H9 (cell line): Measurements from ENCODE around the gene C3orf52. TPM values are rescaled to one million over a fixed set of nuclear protein-coding genes. Genes with fewer than 3 reads are reported as not detected.

Experiments used
- DNase-seq: peaks from one replicate; pipeline ENCODE4 v3.0.0-alpha.2; 2017
- H2AFZ ChIP-seq: one replicate; pipeline ENCODE4 v1.6.1; 2013; ENCODE audit warnings: mild to moderate bottlenecking, low read length, control low read depth, moderate library complexity
- H2AK5ac ChIP-seq: 2 replicates; pipeline ENCODE4 v1.6.1; 2013; ENCODE audit warnings: low read length, control low read depth, mixed read lengths; ENCODE audit not compliant: insufficient read length
- H2BK120ac ChIP-seq: one replicate; pipeline ENCODE4 v1.6.1; 2013; ENCODE audit warnings: low read depth, mild to moderate bottlenecking, low read length, control low read depth, inconsistent platforms; ENCODE audit not compliant: poor library complexity, severe bottlenecking
- H2BK12ac ChIP-seq: 2 replicates; pipeline ENCODE4 v1.6.1; 2013; ENCODE audit warnings: low read length, control low read depth, mixed read lengths, low read depth; ENCODE audit not compliant: insufficient read length
- H2BK15ac ChIP-seq: 2 replicates; pipeline ENCODE4 v1.6.1; 2013; ENCODE audit warnings: low read depth, low read length, control low read depth
- H2BK20ac ChIP-seq: one replicate; pipeline ENCODE4 v1.6.1; 2013; ENCODE audit warnings: low read depth, mild to moderate bottlenecking, low read length, control low read depth, inconsistent platforms; ENCODE audit not compliant: poor library complexity, severe bottlenecking
- H2BK5ac ChIP-seq: 2 replicates; pipeline ENCODE4 v1.6.1; 2013; ENCODE audit warnings: low read length, control low read depth, mixed read lengths; ENCODE audit not compliant: insufficient read length
- H3K14ac ChIP-seq: 2 replicates; pipeline ENCODE4 v1.6.1; 2013; ENCODE audit warnings: low read length, control low read depth; ENCODE audit not compliant: insufficient read depth
- H3K18ac ChIP-seq: 2 replicates; pipeline ENCODE4 v1.6.1; 2013; ENCODE audit warnings: low read depth, mild to moderate bottlenecking, mixed read lengths, low read length, control low read depth; ENCODE audit not compliant: insufficient read length
- H3K23ac ChIP-seq: 2 replicates; pipeline ENCODE4 v1.6.1; 2013; ENCODE audit warnings: low read length, control low read depth, mixed read lengths, low read depth; ENCODE audit not compliant: insufficient read length
- H3K23me2 ChIP-seq: 2 replicates; pipeline ENCODE4 v1.6.1; 2013; ENCODE audit warnings: low read depth, mild to moderate bottlenecking, mixed read lengths, low read length, control low read depth; ENCODE audit not compliant: insufficient read length, poor library complexity, severe bottlenecking
- H3K27ac ChIP-seq: 2 replicates; pipeline ENCODE4 v1.5.1; 2013; ENCODE audit warnings: low read length, control low read depth, mixed read lengths, low read depth; ENCODE audit not compliant: insufficient read length
- H3K27me3 ChIP-seq: 2 replicates; pipeline ENCODE4 v1.6.1; 2013; ENCODE audit warnings: low read length, control low read depth, inconsistent platforms; ENCODE audit not compliant: insufficient read depth
- H3K4ac ChIP-seq: 2 replicates; pipeline ENCODE4 v1.6.1; 2013; ENCODE audit warnings: low read depth, mild to moderate bottlenecking, control low read depth, inconsistent platforms, low read length, moderate library complexity
- H3K4me1 ChIP-seq: 2 replicates; pipeline ENCODE4 v1.6.1; 2013; ENCODE audit warnings: low read length, control low read depth, inconsistent platforms; ENCODE audit not compliant: insufficient read depth
- H3K4me2 ChIP-seq: 2 replicates; pipeline ENCODE4 v1.6.1; 2013; ENCODE audit warnings: low read length, control low read depth, mixed read lengths; ENCODE audit not compliant: insufficient read length, insufficient read depth
- H3K56ac ChIP-seq: 2 replicates; pipeline ENCODE4 v1.6.1; 2013; ENCODE audit warnings: low read depth, mild to moderate bottlenecking, mixed read lengths, low read length, control low read depth; ENCODE audit not compliant: insufficient read length
- H3K79me1 ChIP-seq: 2 replicates; pipeline ENCODE4 v1.6.1; 2013; ENCODE audit warnings: low read depth, mild to moderate bottlenecking, moderate library complexity, low read length, control low read depth, inconsistent platforms; ENCODE audit not compliant: insufficient read depth, poor library complexity, severe bottlenecking
- H3K79me2 ChIP-seq: 2 replicates; pipeline ENCODE4 v1.6.1; 2013; ENCODE audit warnings: low read length, control low read depth, inconsistent platforms; ENCODE audit not compliant: insufficient read depth
- H3K9ac ChIP-seq: 2 replicates; pipeline ENCODE4 v1.6.1; 2013; ENCODE audit warnings: low read length, control low read depth, mixed read lengths; ENCODE audit not compliant: insufficient read length; ENCODE audit errors: extremely low read depth
- H3K9me3 ChIP-seq: one replicate; pipeline ENCODE4 v1.6.1; 2013; ENCODE audit warnings: low read depth, low read length, inconsistent platforms; ENCODE audit not compliant: control insufficient read depth
- H3T11ph ChIP-seq: one replicate; pipeline ENCODE4 v1.6.1; 2013; ENCODE audit warnings: mild to moderate bottlenecking, low read length, control low read depth, inconsistent platforms
- H4K20me1 ChIP-seq: one replicate; pipeline ENCODE4 v1.6.1; 2013; ENCODE audit not compliant: control insufficient read depth, insufficient read length, insufficient read depth
- H4K5ac ChIP-seq: 2 replicates; pipeline ENCODE4 v1.6.1; 2013; ENCODE audit warnings: low read depth, mild to moderate bottlenecking, mixed read lengths, low read length, control low read depth; ENCODE audit not compliant: insufficient read length
- H4K8ac ChIP-seq: replicated peaks from 2 replicates; pipeline ENCODE4 v1.6.1; 2013; ENCODE audit warnings: low read length, control low read depth, mixed read lengths, low read depth; ENCODE audit not compliant: insufficient read length
- H4K91ac ChIP-seq: 2 replicates; pipeline ENCODE4 v1.6.1; 2013; ENCODE audit warnings: low read depth, mild to moderate bottlenecking, moderate library complexity, mixed read lengths, low read length, control low read depth; ENCODE audit not compliant: insufficient read length
- H3K27ac Mint-ChIP-seq, 3 experiments: 2 replicates in 2 of 3; 3 replicates in 1 of 3; pipeline ENCODE4 v1.8.0; 2020 to 2021; ENCODE audit warnings: mixed read lengths in 3 of 3, mild to moderate bottlenecking in 1 of 3, moderate library complexity in 1 of 3
- H3K27me3 Mint-ChIP-seq: 2 replicates; pipeline ENCODE4 v1.8.0; 2021; ENCODE audit warnings: low read depth, mild to moderate bottlenecking, moderate library complexity, mixed read lengths
- H3K36me3 Mint-ChIP-seq, 3 experiments: 2 replicates in 2 of 3; 3 replicates in 1 of 3; pipeline ENCODE4 v1.8.0; 2020 to 2021; ENCODE audit warnings: low read depth in 3 of 3, mixed read lengths in 3 of 3; ENCODE audit not compliant: insufficient read depth in 1 of 3
- H3K4me1 Mint-ChIP-seq, 2 experiments: 2 replicates each; pipeline ENCODE4 v1.8.0; 2020; ENCODE audit warnings: mixed read lengths in 2 of 2
- H3K4me3 Mint-ChIP-seq, 2 experiments: 2 replicates in 1 of 2; 3 replicates in 1 of 2; pipeline ENCODE4 v1.8.0; 2020 to 2021; ENCODE audit warnings: mild to moderate bottlenecking in 2 of 2, mixed read lengths in 2 of 2, moderate library complexity in 1 of 2
- H3K9me3 Mint-ChIP-seq, 2 experiments: 2 replicates in 1 of 2; 3 replicates in 1 of 2; pipeline ENCODE4 v1.8.0; 2020; ENCODE audit warnings: mild to moderate bottlenecking in 2 of 2, mixed read lengths in 2 of 2, moderate library complexity in 1 of 2
- CTCF ChIP-seq: fragments of 200-600 bp; sonication (generic); conservative IDR thresholded peaks from 3 replicates; pipeline ENCODE4 v1.8.0; 2021; ENCODE audit warnings: antibody characterized with exemption, mild to moderate bottlenecking
- WGBS: extraction: QIAGEN DNeasy Blood & Tissue Kit; methylation state at CpG from one replicate; pipeline ENCODE4 v1.1.7; 2013; ENCODE audit warnings: missing lambda C conversion rate, low lambda C conversion rate, mixed read lengths; ENCODE audit not compliant: insufficient read length; ENCODE audit errors: extremely low coverage; 5-methylcytosine and 5-hydroxymethylcytosine counted together
- total RNA-seq: library from RNA; stranded (reverse); gene quantifications from 2 replicates; pipeline ENCODE4 v1.2.1, GENCODE V29; 2021

Gene C3orf52
- total RNA-seq, 1 experiment from 2014 or later: 11.2 TPM

GRCh38 chr3:112136046-112136445 lies 49.9 kb downstream of the C3orf52 start:
- Histone ChIP-seq H3K27ac (no peak overlapping the region), H2BK15ac (no peak overlapping the region), H3K4ac (no peak overlapping the region), H3K4me2 (no peak overlapping the region), H3K23me2 (no peaks in the 10 kb centered on the region), H3K14ac (no peak overlapping the region), H2BK20ac (no peak overlapping the region), H3T11ph (no peak overlapping the region), H3K23ac (no peak overlapping the region), H4K5ac (no peak overlapping the region), H4K91ac (no peak overlapping the region), H2AFZ (no peak overlapping the region), H3K18ac (no peak overlapping the region), H3K56ac (no peak overlapping the region), H2BK5ac (no peak overlapping the region), H2BK12ac (no peak overlapping the region), H3K79me2 (no peaks in the 10 kb centered on the region), H3K79me1 (no peaks in the 10 kb centered on the region), H3K4me1 (no peaks in the 10 kb centered on the region; the same call in 1 of the 2 replicates), H4K8ac (no peak overlapping the region), H4K20me1 (no peaks in the 10 kb centered on the region), H2BK120ac (no peak overlapping the region), H3K9me3 (no peaks in the 10 kb centered on the region), H3K9ac (no peak overlapping the region), H2AK5ac (no peak overlapping the region), H3K27me3 (no peaks in the 10 kb centered on the region)
- H3K27me3 Mint-ChIP-seq: no peaks in the 10 kb centered on the region
- no peaks in the 10 kb centered on the region; a peak in 1 of 7 replicates for H3K36me3 Mint-ChIP-seq
- H3K27ac Mint-ChIP-seq: no peak overlapping the region
- peaks cover 25 to 37% of the 10 kb centered on the region in 2 experiments for H3K4me1 Mint-ChIP-seq
- no peak for DNase-seq
- no CpG with 5 or more reads among the region's 1 CpG for WGBS
- no peaks in the 10 kb centered on the region for H3K9me3 Mint-ChIP-seq
- no peak overlapping the region for H3K4me3 Mint-ChIP-seq
- TF ChIP-seq CTCF: no peak
